ENCODE data around the gene STX1B.
"Not testable (repeated sequence)": the region's sequence is repeated elsewhere in the genome, so short reads cannot be mapped to it uniquely, and the experiment has no call there.

The STX1B gene

GRCh38 chr16:31016018-31016417 is 5.6 kb upstream of the STX1B start:
- no peak for DNase-seq (ENCODE audit: low read depth in 2 of 3, low spot score in 1 of 3)

GRCh38 chr16:31013292-31013691 is 2.9 kb upstream of the STX1B start:
- DNase-seq (ENCODE audit: low read depth in 2 of 3, low spot score in 1 of 3) = not testable (repeated sequence)

DNA sequence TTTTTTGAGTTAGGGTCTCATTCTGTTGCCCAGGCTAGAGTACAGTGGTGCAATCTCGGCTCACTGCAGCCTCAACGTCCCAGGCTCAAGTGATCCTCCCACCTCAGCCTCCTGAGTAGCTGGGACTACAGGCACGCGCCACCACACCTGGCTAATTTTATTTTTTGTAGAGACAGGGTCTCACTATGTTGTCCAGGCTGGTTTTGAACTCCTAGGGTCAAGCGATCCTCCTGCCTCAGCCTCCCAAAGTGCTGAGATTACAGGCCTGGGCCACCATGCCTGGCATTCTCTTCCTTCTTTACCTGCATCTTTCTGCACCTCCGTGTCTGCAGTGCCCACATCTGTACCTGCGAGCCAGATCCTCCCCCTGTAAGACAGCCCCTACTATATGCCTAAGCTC is 1.4 kb upstream of the STX1B start:
- not testable (repeated sequence) for DNase-seq (ENCODE audit: low read depth in 2 of 3, low spot score in 1 of 3)

DNA sequence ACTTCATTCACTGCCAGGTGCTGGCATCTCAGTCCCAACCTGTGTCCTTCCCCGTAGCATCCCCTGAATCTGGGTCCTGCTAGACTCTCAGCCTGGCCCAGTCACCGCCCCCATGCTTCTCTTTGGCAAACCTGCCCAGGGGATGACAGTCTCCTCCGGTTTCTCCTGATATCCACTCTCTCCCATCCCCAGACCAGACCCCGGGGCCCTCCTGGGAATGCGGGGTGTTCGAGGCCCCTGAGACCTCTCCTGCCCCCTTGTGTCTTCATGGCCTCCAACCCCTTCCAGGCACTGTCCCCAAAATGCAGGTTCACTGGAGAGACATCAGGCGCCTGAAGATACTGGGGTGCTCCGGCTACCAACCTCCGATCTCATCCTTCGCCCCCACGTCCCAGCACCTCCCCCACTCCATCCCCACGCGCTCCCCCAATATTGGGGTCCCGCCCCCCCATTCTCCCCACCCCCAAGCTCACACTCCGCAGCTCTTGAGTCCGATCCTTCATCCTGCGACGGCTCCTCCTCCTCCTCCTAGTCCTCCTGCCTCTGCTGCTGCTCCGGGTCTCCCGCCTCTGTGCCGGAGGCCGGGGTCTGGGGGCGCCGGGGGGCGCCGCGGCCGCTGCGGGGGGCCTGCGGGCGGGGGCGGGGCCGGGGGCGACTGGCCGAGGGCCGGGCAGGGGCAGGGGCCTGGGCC is 399 bp downstream of the STX1B start:
- DNase-seq (ENCODE audit: low read depth in 2 of 3, low spot score in 1 of 3) = no peak

DNA sequence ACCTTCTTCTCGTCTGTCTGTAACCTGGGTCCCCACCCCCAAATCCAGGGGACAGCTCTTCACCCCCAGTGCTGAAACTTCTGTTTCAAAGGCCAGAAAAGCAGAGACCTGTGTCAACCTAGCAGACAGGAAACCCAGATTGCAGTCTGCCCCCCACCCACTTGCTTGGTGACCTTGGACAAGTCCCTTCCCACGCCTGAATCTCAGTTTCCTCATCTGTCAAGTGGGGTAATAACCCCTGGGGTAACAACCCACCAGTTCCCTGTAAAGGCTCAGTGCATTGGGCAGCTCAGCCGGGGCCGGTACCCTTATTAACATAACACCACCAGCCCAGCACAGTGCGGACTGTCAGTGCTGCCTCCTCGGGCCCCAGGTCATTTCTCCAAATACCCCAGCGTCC is 1.3 kb downstream of the STX1B start:
- DNase-seq (ENCODE audit: low read depth in 2 of 3, low spot score in 1 of 3) = no peak

DNA sequence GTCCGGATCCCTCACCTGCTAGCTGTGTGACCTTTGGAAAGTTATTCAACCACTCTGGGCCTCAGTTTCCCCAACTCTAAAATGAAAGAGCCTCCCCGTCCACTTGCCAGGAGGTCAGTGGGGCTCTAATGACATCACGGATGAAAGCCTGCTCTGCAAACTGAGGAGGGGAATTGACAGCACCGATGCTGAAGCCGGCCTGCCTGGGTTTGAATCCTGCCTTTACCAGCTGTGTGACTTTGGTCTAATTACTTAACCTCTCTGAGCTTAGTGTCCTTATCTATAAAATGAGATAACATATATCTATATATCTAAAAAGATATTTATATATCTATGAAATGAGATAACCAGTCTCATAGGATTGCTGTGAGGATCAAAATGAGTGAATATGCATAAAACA is 1.9 kb downstream of the STX1B start:
- no peak for DNase-seq (ENCODE audit: low read depth in 2 of 3, low spot score in 1 of 3)

GRCh38 chr16:31008149-31008548 is 2.3 kb downstream of the STX1B start:
- DNase-seq (ENCODE audit: low read depth in 2 of 3, low spot score in 1 of 3) = no peak

- DNase-seq (ENCODE audit: low read depth in 2 of 3, low spot score in 1 of 3) = no peak
Observed at GRCh38 chr16:31007684-31008083, 2.8 kb downstream of the STX1B start.

GRCh38 chr16:31006589-31006988 is 3.8 kb downstream of the STX1B start:
- no peak for DNase-seq (ENCODE audit: low read depth in 2 of 3, low spot score in 1 of 3)

- no peak for DNase-seq (ENCODE audit: low read depth in 2 of 3, low spot score in 1 of 3)
Observed at GRCh38 chr16:31006086-31006385, 4.4 kb downstream of the STX1B start.

DNA sequence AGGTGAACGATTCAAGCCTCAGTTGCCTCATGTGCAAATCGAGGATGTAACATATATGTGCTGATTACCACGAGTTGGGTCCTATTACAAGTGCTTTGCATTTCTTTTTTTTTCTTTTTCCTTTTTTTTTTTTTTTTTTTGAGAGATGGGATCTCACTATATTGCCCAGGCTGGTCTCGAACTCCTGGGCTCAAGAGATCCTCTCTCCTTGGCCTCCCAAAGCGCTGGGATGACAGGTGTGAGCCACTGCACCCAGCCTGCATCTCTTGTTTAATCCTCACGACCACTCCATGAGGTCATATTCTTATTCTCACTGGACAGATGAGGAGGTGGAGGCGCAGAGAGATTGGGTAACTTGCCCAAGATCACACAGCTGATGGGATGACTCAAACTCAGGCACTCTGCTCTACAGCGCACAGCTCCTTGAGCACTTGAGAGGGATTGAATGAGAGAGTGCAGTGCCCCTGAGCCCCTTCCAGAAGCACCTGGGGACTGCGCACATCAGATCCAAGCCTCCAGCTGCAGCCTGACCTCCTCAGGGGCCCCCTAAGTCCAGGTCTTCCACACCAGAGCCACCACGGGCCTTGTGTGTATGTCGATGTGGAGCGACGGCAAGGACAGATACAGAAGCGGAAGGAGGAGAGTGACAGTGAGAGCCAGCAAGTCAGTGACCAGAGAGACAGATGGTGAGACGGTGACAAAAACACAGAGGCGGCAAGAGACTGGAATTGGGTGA is 4.9 kb downstream of the STX1B start:
- no peak for DNase-seq (ENCODE audit: low read depth in 2 of 3, low spot score in 1 of 3)

GRCh38 chr16:31004658-31005057 is 5.8 kb downstream of the STX1B start:
- DNase-seq (ENCODE audit: low read depth in 2 of 3, low spot score in 1 of 3) = no peak

- no peak for DNase-seq (ENCODE audit: low read depth in 2 of 3, low spot score in 1 of 3)
Observed at GRCh38 chr16:31003744-31004143, 6.7 kb downstream of the STX1B start.

- DNase-seq (ENCODE audit: low read depth in 2 of 3, low spot score in 1 of 3) = no peak
Observed at GRCh38 chr16:31002862-31003341, 7.5 kb downstream of the STX1B start.

DNA sequence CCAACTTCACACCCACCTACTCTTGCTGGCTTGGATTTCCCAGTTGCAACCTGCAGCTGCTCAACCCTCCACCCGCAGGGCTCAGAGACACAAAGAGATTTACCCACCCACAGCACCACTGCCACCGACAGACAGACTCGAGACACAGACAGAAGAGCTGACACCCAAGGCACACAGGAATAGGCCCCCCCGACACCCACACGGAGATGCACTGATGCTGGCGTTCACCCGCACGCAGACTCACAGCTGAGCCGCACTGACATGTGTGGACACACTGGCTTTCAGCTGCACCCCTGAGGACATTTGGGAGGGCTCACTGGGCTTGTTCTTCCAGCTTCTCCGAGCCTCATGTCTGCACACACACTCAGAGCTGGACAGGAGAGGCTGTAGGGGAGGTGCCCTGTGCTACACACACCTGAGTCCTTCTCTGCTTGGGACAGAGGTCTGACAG is 8.2 kb downstream of the STX1B start:
- no peak for DNase-seq (ENCODE audit: low read depth in 2 of 3, low spot score in 1 of 3)

DNA sequence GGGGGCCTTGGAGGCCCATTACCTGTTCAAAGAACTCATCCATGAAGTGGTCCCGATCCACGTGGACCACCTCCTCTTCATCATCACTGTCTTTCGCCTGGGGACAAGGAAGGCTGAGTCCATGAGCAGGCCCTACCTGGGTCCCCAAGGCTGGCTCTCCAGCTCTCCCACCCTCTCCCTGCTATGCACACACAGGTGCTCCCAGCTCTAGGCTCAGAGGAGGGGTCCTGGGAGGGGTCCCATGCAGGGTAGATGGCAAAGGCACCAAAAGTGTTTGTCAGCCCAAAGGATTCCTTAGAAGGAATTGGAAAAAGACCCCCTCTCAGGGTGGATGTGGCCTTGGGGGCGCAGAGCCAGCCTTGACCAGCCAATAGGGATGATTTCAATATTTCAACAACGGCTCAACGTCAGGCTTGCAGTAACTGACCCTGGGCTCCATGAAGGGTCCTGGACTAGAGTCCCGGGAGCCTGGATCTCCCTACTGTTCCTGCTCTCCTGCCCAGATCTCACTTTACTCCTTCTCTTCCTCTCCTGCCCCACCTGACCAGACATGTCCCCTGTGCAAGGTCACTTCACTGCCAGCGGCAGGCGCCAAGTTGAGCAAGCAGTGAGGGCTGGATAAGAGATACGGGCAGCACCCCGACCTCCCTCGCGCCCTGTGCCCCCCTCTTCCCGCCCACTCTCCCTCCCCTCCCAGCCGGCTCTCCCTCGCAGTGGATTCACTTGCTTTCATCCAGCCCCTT is 8.8 kb downstream of the STX1B start:
- DNase-seq (ENCODE audit: low read depth in 2 of 3, low spot score in 1 of 3) = no peak

DNA sequence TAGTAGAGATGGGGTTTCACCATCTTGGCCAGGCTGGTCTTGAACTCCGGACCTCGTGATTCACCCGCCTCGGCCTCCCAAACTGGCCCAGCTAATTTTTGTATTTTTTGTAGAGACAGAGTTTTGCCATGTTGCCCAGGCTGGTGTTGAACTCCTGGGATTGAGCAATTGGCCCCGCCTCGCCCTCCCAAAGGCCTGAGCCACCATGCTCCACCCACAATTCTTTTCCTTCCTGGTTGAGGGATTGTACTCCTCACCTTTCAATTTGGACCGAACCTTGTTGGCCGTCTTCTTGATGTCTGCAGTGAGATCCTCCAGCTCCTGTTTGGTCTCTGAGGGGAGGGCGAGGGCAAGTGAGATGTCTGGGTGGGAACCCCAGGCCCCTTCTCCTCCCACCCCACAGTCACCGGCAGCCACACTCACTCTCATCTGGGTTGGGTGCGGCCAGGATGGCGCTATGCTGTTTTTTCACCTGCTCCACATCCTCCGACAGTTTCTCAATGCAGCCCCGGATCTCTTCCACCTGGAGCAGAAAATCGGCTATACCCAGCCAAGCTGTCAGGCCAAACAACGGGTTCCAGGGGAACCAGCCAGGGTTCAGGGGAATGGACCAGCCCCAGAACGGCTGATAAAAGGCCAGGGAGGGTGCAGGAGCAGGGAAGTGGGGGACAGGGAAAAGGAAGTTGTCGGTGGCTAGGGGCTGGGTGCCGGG is 9.6 kb downstream of the STX1B start:
- no peak for DNase-seq (ENCODE audit: low read depth in 2 of 3, low spot score in 1 of 3)

- no peak for DNase-seq (ENCODE audit: low read depth in 2 of 3, low spot score in 1 of 3)
Observed at GRCh38 chr16:30998852-30999761, 11.3 kb downstream of the STX1B start.

DNA sequence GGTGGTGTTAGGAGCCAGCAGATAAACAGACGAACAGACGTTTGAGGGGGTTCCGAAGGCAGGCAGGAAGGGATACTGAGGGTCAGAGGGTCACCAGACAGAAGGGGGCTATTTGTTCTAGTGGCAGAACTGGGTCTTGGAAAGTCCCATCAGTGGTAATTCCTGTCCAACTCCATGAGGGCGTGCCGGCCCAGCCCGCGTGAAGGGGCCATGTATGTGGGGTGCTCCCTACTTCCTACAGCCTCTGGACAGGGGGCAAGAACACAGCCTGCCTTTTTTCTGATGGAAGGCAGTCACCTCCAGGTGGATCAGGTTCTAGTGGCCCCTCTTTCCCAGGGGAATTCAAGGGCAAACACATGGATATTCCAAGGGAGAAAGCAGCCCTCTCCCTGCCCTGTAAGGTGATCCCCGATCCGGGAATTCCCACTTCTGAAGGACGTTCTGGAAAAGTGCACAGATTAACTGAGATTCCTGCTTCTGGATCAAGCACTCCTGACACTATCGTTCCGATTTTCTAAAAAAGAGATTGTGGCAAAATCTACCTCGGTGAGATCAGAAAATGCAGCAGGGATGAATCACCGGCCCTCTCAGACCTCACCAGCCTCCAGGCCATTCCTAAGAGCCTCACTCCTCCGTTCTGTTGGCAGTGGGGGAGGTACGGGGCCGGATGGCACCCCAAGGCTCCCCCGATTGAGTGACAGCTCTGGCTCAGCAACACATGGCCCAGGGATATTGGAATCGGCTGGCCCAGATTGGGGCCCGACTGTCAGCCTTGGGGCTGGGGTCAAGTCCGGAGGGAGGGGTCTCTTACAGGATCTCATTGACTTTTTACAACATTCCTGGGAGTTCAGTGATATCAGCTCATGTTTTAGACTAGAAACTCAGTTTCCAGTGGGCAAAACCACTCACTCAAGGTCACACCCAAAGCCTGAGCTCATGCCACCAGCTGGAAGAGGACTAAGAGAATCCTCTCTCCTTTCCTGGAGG is 12.4 kb downstream of the STX1B start:
- no peak for DNase-seq (ENCODE audit: low read depth in 2 of 3, low spot score in 1 of 3)

Measured in stimulated activated CD4-positive, alpha-beta T cell treated with anti-CD3 and anti-CD28 coated beads, Interleukin-12 subunit alpha, Interleukin-12 subunit beta, amount 100 ng/mL, for 48 hours (primary cell).